Peyer's patch (tissue), 4 donors: ENCODE data around the gene PARD3B.

Experiments
- POLR2A ChIP-seq, 2 donors: fragments of 450-650 bp; IDR thresholded peaks; one replicate each; pipeline ENCODE4 v1.5.1; 2017; ENCODE audit warnings: antibody characterized with exemption in 2 of 2, mild to moderate bottlenecking in 2 of 2, moderate library complexity in 2 of 2
- TF ChIP-seq, protein P1 (sequence below), 6 experiments: fragments of 450-650 bp in 4 of 6; fragments of 200-600 bp in 2 of 6; sonication (generic) in 1 of 6; IDR thresholded peaks; one replicate each; pipeline ENCODE4 v1.5.1; 2017 to 2019; ENCODE audit warnings: antibody characterized with exemption in 6 of 6, mild to moderate bottlenecking in 3 of 6, moderate library complexity in 1 of 6

DNA sequence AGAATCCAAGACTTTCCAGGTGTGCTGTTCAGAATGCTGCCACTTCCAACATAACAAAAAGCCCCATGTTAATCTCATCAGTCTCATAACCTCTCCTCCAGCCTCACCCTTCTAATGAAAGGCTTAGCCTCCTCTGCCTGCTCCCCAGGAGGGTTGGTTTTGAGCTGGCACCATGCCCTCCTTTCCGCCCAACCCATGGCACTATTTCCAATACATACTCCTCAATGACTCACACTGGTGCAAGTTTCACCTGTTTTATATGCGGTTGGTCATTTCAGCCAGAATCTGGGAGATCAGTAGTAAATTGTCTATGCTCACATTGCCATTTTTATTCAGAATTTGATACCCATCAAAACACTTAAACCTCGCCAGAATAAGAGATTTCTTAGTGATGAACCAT is 979.4 kb downstream of the PARD3B start:
- TF ChIP-seq, protein P1, sequence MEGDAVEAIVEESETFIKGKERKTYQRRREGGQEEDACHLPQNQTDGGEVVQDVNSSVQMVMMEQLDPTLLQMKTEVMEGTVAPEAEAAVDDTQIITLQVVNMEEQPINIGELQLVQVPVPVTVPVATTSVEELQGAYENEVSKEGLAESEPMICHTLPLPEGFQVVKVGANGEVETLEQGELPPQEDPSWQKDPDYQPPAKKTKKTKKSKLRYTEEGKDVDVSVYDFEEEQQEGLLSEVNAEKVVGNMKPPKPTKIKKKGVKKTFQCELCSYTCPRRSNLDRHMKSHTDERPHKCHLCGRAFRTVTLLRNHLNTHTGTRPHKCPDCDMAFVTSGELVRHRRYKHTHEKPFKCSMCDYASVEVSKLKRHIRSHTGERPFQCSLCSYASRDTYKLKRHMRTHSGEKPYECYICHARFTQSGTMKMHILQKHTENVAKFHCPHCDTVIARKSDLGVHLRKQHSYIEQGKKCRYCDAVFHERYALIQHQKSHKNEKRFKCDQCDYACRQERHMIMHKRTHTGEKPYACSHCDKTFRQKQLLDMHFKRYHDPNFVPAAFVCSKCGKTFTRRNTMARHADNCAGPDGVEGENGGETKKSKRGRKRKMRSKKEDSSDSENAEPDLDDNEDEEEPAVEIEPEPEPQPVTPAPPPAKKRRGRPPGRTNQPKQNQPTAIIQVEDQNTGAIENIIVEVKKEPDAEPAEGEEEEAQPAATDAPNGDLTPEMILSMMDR (IDR thresholded peaks at IDR 0.05), result no peak
- no peak for TF ChIP-seq POLR2A (IDR thresholded peaks at IDR 0.05)
